ENCODE results near the gene BLTP3B.

DNA sequence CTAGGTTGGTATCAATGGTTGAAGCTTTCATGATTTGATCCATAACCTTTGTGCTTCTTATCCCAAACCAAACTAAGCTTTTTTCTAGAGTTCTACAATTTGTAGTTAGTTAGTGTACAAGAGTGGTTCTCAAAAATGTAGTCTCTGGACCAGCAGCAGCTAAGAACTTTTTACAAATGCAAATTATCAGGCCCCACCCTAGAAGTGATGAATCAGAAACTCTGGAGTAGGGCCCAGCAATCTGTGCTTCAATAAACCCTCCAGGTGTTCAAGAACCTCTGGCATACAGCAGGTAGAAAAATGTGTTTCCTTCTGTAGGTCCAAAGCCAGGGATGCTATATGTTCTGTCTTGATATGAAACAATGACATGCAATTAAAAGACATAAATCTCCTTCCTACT is 31.8 kb upstream of the BLTP3B start:
- TF ChIP-seq, protein P1, sequence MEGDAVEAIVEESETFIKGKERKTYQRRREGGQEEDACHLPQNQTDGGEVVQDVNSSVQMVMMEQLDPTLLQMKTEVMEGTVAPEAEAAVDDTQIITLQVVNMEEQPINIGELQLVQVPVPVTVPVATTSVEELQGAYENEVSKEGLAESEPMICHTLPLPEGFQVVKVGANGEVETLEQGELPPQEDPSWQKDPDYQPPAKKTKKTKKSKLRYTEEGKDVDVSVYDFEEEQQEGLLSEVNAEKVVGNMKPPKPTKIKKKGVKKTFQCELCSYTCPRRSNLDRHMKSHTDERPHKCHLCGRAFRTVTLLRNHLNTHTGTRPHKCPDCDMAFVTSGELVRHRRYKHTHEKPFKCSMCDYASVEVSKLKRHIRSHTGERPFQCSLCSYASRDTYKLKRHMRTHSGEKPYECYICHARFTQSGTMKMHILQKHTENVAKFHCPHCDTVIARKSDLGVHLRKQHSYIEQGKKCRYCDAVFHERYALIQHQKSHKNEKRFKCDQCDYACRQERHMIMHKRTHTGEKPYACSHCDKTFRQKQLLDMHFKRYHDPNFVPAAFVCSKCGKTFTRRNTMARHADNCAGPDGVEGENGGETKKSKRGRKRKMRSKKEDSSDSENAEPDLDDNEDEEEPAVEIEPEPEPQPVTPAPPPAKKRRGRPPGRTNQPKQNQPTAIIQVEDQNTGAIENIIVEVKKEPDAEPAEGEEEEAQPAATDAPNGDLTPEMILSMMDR (IDR thresholded peaks at IDR 0.05; ENCODE audit: low read length): no peak
- TF ChIP-seq EZH2 (IDR thresholded peaks at IDR 0.05; ENCODE audit: borderline replicate concordance, low read length): no peak
